IPS-NIHi11 (cell line): ENCODE data around the gene TUBGCP5.
A peak's percentile ranks its signal among the peaks of the same experiment; 100 is the strongest.
"Not testable (repeated sequence)": the region's sequence is repeated elsewhere in the genome, so short reads cannot be mapped to it uniquely, and the experiment has no call there.

Experiments used
- DNase-seq: peaks from one replicate; pipeline ENCODE4 v3.0.0; 2012; ENCODE audit warnings: mixed read lengths, low spot score

Gene TUBGCP5

GRCh38 chr15:23039143-23039916 lies at the start of gene TUBGCP5:
Gene TUBGCP5, minus strand, starts transcription at chr15:23039569. Its CDS starts 26 bp downstream, at chr15:23039543.
- peak; percentile 98 for DNase-seq

- DNase-seq = no peak
Observed at GRCh38 chr15:23083115-23083514, 43.7 kb upstream of the TUBGCP5 start.

GRCh38 chr15:23081996-23082737 lies 42.8 kb upstream of the TUBGCP5 start:
- not testable (repeated sequence) for DNase-seq

DNA sequence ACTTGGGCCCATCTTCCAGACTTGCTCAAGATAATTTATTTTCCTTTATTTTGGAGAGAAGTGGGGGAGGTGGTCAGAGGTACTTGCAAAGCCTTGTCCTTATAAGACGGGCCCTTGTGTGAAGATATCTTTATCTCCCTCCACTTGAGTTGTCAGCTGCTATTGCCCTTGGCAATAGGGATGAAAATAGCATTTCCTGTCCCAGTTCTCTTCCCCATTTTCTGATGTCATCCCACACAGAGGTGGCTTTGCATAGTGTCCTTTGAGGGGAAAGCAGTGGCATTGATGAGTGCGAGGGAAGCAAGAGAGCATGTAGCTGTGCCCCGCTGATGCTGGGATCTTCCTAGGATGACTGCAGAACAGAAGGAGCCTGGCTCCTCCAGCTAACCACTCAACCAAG lies 41.9 kb upstream of the TUBGCP5 start:
- no peak for DNase-seq

DNA sequence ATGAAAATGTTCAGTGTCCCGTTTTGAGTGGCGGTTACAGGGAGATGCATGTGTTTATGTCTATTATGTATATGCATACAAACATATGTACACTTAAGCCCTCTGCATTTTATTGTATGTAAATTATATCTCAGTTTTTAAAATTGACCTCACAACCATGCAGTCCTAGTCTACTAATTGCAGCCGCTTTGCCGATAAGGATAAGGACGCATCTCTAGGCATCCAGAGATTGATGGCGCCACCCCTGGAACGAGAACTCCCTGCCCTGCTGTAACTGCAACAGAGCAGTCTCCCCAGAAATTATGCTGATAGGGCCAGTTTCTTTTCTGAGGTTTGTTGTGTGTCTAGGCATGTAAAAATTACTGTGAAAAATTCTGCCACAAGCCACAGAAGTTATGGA lies 40.4 kb upstream of the TUBGCP5 start:
- DNase-seq = no peak

DNA sequence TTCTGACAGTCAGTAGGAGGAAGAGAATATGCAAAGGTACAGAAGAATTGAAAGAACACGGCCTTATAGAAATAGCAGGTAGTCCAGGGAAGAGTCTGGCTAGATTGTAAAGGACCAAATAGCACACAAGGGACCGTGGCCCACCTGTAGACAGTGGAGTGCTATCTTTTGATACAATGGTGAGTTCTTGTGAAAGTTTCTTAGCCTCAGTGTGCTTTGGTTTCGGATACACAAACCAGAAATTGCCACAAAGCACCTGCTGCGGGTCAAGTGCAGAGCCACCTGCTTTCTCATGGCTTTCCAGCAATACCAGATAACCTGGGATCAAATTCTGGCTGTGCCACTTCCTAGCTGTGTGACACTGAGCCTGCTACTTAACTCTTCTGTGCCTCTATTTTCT lies 36.6 kb upstream of the TUBGCP5 start:
- DNase-seq = no peak

DNA sequence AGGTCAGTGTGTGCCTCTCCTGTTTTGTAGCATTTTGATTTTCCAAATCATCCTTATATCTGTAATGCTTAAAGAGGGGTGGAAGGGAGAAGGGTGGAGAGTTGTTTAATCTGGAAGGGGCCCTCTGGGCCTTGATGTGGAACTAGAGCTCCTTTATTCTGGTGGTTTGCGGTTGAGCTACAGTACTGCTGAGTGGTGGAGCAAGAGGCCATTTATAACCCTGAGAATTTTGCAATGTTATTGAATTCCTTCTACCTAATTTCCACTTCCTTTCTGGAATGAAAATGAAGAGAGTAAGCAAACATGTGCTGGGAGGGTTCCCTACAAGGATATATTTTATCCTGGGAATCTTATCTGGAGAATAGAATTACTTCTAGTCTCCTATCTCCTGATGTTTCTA lies 35.3 kb upstream of the TUBGCP5 start:
- no peak for DNase-seq

DNA sequence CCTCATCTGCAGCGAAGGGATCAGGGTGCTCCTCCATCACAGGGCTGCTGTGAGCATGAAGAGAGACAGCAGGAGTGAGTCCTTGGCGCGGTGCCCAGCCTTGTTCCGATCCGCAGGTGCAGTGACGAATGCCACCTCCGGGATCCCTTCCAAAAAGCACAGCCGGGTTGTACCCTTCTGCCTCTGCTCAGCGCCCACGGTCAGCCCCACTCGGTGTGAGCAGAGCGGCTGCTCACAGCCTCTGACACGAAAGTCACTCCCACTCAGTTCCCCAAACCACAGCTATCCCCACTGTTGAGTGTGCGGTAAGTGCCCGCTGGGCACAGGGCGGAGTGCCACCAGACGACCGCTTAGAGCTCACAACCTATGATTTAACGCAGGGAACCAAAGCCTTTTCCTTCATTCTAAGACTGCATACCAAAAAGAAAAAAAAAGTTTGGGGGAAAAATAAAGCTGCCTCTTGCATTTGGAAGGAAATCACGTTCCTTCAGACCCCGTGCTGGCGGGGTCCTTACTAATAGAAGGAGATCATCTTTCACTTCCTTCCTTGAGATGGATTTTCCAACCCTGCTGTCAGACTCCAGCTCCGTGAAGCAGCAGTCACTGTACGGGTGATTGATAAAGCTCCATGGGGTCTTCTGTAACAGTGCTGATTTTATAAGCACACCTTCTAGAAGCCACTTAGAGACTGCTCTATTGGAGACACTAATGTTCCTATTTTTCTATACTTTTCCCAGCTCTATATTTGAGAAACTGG lies 34.7 kb upstream of the TUBGCP5 start:
- no peak for DNase-seq

GRCh38 chr15:23072633-23073032 lies 33.3 kb upstream of the TUBGCP5 start:
- DNase-seq = no peak

DNA sequence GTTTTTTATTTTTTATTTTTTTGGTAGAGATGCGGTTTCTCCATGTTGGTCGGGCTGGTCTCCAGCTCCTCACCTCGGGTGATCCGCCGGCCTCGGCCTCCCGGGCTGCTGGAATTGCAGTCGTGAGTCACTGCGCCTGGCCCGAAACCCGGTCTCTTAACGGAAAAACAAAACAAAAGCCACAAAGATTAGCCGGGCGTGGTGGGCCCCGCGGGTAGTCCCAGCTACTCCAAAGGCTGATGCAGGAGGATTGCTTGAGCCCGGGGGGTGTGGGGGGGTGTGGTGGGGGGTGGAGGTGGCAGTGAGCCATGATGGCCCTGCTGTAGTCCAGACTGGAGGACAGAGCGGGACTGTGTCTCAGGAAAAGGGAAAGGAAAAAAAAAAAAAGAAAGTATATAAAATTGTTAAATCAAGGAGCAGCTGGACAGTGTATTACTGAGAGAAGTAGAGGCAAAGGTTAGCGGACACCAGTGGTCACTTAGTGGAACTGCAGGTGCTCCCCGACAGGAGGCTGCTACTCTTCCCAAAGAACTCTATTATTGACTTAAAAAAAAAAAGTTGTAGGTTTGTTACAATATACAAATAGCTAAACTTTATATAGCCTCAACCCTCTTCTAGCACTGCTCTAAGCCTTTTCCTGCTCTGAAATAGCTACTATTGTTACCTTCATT lies 30.3 kb upstream of the TUBGCP5 start:
- DNase-seq = peak; percentile 42

GRCh38 chr15:23067416-23067815 lies 28.0 kb upstream of the TUBGCP5 start:
- no peak for DNase-seq

DNA sequence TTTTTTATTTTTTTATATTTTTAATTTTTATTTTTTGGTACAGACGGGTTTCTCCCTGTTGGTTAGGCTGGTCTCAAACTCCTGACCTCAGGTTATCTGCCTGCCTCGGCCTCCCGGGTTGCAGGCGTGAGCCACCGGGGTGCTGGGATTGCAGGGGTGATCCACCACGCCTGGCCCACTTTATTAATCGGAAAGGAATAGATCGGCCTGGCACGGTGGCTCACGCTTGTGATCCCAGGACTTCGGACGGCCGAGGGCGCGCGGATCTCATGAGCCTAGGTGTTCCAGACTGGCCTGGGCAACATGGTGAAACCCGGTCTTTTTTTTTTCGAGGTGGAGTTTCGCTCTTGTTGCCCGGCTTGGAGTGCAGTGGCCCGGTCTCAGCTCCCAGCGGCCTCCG lies 26.5 kb upstream of the TUBGCP5 start:
- DNase-seq = no peak

GRCh38 chr15:23064156-23064555 lies 24.8 kb upstream of the TUBGCP5 start:
- peak; percentile 6 for DNase-seq

- no peak for DNase-seq
Observed at GRCh38 chr15:23057707-23058106, 18.3 kb upstream of the TUBGCP5 start.

DNA sequence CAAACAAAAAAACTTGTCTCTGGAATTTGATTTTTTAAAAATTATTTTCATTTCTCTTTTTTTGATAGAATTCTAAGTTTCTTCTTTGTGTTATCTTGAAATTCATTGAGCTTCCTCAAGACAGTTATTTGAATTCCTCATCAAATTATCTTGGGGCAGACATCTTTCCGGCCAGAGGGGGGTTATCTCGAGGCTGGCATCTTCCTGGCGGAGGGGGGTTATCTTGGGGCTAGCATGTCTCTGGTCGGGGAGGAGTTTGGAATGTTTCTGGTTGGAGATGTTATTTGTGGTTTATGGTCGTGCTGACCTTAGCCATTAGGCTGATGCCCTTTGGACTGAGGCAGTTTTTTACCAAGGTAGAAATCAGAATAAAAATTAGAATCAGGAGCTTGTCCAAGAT lies 15.9 kb upstream of the TUBGCP5 start:
- no peak for DNase-seq

- DNase-seq = no peak
Observed at GRCh38 chr15:23052522-23052921, 13.2 kb upstream of the TUBGCP5 start.

GRCh38 chr15:23050708-23051107 lies 11.3 kb upstream of the TUBGCP5 start:
- DNase-seq = no peak

- no peak for DNase-seq
Observed at GRCh38 chr15:23049984-23050628, 10.7 kb upstream of the TUBGCP5 start.

- DNase-seq = not testable (repeated sequence)
Observed at GRCh38 chr15:23048572-23049282, 9.4 kb upstream of the TUBGCP5 start.

DNA sequence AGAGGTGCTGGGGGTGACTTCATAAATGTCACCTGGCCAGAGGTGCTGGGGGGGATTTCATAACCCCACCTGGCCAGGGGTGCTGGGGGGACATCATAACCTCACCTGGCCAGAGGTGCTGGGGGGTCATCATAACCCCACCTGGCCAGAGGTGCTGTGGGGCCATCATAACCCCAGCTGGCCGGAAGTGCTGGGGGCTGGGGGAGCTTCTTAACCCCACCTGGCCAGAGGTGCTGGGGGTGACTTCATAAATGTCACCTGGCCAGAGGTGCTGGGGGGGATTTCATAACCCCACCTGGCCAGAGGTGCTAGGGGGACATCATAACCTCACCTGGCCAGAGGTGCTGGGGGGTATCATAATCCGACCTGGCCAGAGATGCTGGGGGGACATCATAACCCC lies 4.6 kb upstream of the TUBGCP5 start:
- not testable (repeated sequence) for DNase-seq

DNA sequence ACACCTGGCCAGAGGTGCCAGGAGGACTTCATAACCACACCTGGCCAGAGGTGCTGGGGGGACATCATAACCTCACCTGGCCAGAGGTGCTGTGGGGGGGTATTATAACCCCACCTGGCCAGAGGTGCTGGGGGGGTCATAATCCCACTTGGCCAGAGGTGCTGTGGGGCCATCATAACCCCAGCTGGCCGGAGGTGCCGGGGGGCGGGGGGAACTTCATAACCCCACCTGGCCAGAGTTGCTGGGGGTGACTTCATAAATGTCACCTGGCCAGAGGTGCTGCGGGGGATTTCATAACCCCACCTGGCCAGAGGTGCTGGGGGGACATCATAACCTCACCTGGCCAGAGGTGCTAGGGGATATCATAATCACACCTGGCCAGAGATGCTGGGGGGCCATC lies 4.2 kb upstream of the TUBGCP5 start:
- DNase-seq = not testable (repeated sequence)
